HS-5 (cell line): ENCODE data around the gene UBE2QL1.

Experiments used
- DNase-seq: peaks from one replicate; pipeline ENCODE4 v3.0.0-alpha.2; 2012; ENCODE audit warnings: low read depth

Gene UBE2QL1

DNA sequence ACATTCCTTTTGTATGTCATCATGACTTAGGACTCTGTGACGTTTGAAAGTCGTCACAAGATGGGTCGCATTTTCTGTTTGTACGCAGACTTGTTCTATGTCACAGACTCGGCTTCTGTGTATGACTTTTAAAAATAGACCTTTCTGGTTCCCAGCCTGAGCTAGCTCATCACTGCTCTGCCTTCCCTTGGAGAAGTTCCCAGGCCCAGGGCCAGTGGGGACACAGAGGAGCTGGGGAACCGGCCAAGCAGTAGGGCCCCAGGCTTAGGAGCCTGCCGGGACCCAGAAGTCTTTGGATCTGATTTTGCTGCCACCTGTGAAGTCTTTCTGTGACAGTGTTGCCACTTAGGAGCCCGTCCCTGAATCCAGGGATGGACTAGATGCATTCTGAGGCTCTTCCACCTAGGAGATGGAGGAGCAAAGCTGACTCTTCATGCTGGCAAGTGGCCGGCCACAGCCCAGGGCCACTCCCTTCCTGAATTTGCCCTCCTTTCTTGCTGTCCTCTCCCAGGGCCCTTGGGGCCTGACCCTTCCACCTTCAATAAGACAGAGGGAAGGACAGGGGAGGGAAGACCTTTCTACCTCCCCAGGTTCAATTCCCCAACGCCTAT is 18.1 kb upstream of the UBE2QL1 start:
- no peak for DNase-seq

DNA sequence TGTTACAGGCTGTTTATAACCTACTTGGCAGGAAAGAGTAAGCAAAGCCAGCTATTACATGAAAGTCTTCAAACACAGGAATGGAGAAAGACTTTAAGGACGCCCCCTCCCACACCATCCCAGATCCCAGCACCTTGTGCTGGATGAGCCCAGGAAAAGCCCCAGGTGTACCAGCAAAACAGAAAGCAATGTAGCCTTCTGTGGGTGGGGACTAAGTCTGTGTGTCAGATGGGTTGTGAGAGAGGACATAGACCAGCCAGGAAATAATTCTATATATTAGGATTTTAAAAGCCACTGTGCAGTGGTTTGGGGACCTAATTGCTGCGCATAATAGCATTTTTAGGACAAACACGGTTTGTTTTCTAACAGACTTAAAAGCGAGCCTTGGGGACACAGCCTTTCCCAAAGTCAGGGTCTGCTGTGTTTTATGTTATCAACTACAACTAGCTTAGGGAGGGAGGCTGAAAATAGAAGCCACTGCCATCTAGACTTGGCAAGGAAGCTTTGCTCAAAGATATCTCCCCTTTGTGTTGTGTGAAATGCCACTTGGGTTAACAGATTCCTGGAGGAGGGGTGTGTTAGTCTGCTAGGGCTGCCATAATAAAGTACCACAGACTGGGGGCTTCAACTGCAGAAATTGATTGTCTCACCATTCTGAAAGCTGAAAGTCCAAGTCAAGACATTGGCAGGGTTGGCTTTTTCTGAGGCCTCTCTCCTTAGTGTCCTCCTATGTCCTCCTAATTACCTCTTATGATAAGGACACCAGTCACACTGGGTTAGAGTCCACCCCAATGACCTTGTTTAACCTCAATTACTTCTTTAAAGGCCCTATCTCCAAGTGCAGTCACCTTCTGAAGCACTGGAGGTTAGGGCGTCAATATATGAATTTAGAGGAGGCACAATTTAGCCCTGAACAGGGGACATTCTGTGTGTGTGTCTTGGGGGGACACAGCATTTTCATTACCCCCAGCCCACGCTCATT is 17.2 kb upstream of the UBE2QL1 start:
- DNase-seq: no peak

DNA sequence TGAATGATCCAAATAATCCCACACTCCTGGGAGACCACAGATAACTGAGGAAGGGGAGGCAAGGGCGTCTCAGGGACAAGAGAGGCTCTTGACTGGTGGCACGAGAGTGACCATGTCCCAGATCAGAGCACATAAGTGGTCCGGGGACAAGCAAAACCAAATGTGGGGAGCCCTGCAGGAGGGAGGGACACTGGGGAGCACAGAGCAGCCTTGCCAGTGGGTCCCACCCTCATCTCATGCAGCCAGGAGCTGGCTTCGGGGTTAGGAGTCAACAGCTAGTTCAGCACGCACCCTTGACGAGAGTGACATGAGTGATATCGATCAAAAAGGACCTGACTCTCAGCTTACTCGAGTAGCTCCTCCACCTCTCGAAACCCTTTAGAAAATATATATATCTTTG is 16.5 kb upstream of the UBE2QL1 start:
- no peak for DNase-seq

DNA sequence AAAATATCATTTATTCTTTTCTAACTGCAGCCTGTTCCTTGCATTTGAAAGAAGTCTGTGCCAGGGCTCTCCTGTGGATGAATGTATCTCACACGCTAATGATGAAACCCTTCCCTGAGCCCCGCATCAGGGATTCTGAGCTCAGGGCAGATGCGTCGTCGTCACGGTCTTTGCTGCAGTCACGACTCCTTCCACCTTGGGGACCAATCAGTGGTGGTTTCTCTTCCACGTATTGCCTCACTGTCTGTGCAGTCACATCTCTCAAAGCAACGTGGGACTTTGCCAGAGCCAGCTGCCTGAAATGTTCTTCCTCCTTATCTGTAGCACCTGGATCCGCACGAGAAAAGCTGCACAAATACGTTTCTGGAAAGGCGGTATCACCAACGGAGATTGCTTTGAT is 13.9 kb upstream of the UBE2QL1 start:
- no peak for DNase-seq

DNA sequence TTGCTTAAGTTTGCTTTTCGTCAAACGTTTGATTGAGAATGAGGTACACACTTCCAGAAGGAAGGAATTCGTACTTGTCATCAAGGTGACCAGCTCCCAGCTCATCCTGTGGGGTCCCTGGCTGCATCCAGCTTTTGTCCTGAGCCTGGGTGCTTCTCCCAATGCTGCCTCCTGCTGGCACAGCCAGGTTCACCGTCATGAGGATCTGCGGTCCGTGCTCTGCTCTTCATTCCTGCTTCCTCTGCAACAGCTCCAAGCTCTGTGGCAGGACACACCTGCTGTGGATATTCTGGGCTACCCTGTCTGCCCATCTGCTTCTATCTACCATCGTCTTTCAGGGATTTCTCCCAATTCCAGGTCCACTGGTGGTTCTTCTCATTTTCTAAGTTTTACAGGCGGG is 13.3 kb upstream of the UBE2QL1 start:
- DNase-seq: no peak

DNA sequence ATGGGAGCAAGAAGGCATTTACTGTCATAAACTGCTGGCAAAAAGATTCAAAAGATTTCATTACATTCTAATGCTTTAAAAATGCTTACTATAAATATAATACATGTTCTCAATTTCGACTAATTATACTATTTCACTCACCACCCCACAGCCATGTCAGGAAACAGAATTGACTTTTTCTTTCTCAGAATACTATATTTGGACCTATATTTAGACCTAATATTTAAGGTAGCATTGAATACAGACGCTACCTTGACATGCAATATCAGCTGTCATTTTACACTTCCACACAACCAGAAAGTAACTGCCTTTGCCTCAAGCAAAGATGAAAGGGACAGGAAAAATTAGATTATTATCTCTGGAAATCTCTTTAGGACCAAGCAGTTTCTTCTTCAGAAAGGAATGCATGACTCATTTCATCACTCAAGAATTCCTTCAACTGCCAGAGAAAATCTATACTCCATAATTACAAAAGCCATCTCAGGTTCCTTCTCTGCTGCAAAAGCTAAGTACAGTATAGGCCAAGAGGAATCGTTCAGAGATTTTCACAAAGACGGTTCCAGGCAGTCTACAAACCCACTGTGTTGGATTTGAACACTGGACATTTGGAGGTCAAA is 11.8 kb upstream of the UBE2QL1 start:
- DNase-seq: peak; percentile 46

DNA sequence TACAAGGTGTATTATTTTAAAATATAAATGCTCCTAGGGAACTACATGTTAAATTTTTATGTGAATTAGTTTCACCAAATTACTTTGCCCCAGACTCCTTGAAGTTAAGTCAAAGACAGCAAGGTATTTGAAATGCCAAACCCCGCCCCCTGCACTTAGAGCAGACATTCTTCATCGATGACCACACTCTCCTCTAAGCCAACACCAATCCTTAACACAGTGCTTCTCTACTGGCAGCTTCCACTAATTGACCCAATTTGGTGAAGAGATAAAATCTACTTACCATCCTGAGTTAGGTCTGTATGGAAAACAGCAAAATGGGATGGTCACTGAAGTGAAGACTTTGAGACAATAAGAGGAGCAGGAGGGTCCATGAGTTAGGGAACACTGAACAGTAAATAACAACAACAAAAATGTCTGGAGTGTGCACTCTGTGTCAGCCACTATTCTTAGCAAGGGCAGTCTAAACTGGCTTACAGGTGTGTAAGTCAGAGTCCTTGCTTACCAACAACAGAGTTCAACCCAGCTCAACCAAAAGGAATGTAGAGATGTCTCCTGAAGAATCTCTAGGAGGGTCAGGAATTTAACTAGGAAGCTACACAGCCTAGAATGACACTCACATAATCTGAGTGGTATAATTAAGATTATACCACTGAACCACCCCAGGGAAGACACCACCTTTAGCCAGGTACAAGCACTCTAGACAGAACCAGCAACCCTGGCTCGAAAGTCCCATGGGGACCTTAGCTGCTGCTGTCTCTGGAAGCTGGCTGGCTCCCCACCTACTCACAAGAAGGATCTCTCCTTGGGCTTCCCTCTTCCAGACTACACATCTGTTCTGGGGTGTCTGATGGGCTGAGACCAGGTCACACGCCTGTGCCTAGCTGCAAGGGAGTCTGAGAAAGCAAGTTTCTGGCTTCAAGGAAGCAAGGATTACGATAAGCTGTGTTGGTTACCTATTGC is 8.8 kb upstream of the UBE2QL1 start:
- no peak for DNase-seq

DNA sequence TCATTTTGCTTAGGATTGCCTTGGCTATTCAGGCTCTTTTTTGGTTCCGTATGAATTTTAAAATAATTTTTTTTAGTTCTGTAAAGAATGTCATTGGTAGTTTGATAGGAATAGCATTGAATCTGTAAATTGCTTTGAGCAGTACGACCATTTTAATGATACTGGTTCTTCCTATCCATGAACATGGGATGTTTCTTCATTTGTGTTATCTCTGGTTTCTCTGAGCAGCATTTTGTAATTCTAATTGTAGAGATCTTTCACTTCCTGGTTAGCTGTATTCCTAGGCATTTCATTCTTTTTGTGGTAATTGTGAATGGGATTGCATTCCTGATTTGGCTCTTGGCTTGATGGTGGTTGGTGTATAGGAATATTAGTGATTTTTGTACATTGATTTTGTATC is 6.3 kb upstream of the UBE2QL1 start:
- DNase-seq: no peak

DNA sequence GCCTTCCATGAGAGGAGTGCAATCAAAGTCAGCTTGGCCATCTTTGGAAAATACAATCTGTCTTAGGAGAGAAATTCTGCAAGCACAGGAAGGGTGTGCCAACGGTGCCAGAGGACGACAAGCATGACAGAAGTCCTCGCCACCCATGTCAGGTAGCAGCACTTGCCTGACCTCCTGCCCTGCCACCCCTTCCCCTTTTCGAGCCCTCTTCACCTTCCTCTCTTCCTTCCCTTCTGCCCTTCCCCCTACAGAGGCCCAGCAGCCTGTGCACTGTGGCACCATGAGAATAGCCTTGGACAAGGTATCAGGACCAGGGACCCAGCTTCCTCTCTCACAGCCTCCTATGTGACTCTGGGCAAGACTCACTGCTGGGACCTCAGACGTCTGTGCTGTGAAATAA is 5.3 kb upstream of the UBE2QL1 start:
- no peak for DNase-seq

DNA sequence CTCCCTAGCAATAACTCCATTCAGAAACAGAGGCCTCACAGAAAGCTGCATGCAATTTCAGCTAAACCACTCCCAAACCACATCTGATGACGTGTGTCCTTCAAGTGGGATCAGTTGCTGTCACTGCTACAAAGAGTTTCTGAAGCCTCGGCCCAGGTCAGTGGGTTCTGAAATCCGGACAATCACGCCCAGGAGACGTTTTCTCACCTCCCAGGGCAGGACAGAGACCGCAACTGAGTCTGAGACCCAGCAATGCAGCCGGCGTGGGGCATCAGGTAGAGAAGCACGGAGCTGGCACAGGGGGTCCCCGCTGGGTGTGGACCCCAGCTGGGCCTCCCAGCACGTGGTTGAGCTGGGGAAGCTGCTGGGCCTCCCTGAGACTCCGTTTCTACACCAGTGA is 2.6 kb upstream of the UBE2QL1 start:
- DNase-seq: no peak

DNA sequence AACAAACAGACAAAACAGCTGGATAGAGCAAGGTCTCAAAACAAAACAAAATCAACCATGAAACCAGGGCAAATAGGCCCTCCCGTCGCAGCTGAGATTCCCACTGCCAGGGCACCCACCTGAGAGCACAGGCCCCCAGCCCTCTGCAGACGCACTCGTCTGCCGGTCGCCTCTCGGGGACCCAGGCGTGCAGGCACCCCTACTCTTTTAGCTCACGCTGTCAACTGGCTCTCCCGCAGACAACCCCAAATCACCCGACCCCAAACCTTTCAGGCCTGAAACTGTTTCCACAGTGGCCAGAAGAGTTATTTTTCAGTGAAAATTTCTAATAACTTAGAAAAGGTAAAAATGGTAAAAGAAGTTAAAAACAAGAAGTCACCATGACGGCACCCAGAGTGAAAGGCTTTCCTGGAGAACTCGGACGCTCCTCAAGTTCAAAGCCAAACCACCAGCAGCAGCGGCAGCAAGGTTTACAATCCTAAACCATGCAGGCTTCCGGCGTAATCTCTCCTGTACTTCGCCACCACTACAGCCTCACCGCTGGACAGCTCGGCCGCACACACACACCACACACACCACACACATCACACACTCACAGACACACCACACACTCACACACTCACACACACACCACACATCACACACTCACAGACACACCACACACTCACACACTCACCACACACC is 1.9 kb upstream of the UBE2QL1 start:
- no peak for DNase-seq

DNA sequence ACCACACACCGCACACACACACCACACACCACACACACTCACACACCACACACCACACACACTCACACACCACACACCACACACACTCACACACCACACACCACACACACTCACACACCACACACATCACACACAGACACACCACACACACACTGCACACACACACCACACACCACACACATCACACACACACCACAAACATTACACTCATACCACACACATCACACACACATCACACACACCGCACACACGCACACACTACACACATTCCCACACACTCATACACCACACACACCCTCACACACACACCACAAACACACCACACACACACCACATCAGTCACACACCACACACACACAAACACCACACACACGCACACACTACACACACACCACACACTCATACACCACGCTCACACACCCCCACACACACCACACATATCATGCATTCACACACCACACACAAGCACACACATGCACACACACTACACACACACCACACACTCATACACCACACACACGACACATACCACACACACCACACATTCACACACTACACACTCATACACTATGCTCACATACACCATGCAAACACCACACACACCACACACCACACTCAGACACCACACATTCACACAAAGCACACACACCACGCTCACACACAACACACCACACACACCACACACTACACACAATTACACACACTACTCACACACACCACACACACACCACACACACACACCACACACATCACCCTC is 1.1 kb upstream of the UBE2QL1 start:
- no peak for DNase-seq

DNA sequence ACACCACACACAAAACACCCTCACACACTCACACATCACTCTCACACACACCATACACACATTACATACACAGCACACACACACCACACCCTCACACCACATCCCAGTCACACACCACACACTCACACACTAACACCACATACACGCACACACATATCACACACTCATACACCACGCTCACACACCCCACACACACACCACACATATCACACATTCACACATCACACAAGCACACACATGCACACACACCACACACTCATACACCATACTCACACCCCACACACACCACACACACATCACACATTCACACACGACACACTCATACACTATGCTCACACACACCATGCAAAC is 543 bp upstream of the UBE2QL1 start:
- no peak for DNase-seq

DNA sequence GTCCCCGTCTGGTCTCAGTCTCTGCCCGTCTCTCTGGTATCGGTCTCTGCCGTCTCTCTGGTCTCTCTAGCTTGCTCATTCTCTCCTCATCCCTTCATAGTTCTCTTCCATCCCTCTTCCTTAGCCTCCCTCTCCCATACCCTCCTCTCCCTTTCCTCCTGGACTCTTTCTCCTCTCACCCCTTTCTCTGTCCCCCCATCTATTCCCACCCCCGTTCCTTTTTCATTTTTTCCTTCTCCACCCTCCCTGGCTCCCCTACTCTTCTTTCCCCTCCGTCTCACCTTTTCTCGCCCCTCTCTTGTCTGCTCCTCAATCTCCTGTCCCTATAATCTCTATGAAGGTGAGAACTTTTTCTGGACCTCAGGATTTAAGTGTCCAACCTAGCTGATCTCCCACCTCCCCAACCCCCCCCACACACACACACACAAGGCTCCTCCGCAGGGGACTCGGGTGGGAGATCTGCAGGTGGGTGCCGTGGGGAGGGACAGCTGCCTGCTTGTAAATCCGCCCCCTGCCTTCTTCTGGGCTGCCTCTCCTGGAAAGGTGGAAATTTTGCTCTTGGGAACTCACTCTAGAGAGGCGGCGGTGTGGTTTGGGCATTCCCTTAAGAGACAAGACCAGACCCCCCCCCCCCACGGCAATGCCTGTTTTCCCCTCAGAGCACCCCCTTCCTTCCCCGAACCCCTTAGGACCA is 953 bp downstream of the UBE2QL1 start:
- no peak for DNase-seq

DNA sequence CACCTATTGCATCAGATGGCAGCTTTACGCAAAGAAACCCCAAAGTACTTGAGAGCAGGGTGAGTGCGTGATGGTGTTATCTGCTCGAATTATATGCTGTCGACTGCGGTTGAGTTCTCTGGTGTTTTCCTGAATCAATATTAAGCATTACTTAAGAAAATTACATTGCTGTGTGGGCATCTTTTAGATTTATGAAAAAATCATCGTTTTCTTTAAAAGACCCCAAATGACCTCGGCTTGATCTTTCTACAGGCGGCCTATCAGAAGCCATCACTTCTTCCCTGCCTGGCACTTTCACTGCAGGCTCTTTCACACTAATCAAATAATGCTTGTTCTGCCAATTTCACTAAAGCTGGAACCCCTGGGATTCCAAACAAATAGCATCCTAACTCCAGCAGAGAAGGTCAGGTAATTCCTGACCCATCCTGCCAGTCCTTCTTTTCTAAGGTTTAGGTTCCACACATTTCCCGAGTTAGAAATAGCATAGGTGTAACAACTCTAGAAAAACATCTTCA is 1.7 kb downstream of the UBE2QL1 start:
- DNase-seq: no peak

DNA sequence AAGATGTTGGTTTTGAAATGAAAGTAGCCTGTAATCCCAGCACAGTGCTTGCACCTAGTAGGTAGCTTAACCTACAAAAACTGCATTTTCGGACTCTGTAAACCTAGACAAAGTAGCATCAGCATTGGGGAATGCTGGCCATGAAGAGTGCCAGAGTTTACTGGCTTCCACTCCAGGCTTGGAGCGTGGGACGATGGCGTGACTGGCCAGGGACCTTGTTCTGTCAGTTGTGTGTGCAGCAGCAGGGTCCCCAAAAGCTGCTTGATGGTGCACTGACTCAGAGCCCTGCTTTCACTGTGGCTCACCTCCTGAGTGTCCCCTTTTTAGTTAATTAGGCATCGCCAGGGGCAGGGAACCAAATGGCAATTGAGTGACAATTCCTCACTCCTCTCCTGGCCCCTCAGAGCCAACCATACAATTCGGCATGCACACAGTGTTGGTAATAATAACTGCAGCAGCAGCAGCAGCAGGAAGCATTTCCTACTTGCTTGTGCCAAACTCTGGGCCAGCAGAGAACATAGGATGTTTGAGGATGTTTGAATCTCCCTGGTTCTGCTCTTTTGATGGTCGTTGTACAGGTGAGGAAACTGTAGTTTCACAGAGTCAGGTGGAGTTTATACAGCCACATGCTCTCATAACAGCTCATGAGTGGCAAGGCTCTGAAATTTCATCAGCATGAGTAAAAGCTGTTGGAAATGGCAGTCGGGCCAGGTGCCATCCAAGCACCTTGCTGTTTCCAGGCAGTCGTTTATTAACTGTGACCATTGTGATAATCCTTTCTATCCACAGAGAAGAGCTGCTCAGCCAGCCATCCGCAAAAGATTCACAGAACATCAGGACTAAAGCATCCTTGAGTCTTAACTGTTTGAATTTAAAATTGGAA is 4.2 kb downstream of the UBE2QL1 start:
- no peak for DNase-seq

DNA sequence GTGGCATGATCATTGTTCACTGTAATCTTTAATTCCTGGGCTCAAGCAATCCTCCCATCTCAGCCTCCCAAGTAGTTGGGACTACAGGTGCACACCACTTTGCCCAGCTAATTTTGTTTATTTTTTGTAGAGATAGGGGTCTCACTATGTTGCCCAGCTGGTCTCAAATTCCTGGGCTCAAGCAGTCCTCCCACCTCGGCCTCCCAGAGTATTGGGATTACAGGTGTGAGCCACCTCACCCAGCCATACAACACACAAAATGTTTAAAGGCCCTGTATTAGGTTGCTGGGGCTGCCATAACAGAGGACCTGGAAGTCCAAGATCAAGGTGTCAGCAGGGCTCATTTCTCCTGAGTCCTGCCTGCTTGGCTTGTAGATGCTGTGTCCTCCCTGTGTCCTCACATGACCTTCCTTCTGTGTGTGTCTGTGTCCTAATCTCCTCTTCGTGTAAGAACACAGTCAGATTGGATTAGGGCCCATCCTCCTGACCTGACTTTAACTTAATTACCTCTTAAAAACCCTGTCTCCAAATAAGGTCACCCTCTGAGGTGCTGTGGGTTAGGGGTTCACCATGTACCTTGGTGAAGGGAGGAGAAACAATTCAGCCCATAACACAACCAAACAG is 5.4 kb downstream of the UBE2QL1 start:
- no peak for DNase-seq

DNA sequence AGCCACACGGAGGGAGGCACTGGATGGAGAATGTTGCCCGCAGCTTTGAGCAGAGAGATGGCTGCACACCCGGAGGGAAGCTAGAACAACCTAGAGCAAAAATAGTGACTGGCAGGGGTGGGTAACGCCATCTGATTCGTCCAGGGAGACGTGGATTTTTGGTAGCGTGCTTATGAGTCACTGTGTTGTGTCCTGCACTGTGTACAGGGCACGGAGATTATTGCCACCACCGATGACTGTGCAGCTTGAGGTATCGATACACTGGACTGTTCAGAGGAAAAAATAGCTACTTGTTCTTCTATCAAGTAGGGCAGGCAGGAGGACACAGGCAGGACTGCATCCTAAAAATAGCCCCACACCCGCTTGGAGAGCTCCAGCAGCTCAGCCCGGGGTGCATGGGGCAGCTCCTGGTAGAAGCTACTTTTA is 6.0 kb downstream of the UBE2QL1 start:
- DNase-seq: no peak
